ENCODE measurements around the gene PLEKHG4. TPM values are rescaled to one million over a fixed set of nuclear protein-coding genes. Genes with fewer than 3 reads are reported as not detected.
A peak's percentile ranks its signal among the peaks of the same experiment; 100 is the strongest.

PLEKHG4 gene
- polyA plus RNA-seq, 12 donors: 5.0 to 14.6 (median 9.7) TPM; not detected in 1

- no peak for DNase-seq
These were observed 4.7 kb downstream of the PLEKHG4 start for GRCh38 chr16:67283826-67284555.

GRCh38 chr16:67284699-67285646, 5.6 kb downstream of the PLEKHG4 start:
- DNase-seq: no peak

DNA sequence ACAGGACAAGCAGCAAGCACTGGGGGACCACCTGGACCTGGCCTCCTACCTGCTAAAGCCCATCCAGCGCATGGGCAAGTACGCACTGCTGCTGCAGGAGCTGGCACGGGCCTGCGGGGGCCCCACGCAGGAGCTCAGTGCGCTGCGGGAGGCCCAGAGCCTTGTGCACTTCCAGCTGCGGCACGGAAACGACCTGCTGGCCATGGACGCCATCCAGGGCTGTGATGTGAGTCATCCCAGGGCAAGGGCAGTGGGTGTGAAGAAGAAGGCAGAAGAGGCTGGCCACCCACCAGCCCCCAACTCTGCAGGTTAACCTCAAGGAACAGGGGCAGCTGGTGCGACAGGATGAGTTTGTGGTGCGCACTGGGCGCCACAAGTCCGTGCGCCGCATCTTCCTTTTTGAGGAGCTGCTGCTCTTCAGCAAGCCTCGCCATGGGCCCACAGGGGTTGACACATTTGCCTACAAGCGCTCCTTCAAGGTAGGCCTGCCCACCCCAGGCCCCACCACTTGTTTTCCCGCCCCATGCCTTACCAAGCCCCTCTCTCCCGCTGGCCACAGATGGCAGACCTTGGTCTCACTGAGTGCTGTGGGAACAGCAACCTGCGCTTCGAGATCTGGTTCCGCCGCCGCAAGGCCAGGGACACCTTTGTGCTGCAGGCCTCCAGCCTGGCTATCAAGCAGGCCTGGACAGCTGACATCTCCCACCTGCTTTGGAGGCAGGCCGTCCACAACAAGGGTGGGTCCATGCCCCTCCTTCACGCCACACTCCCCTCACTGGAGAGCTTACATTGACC, 7.3 kb downstream of the PLEKHG4 start:
- DNase-seq: no peak

DNA sequence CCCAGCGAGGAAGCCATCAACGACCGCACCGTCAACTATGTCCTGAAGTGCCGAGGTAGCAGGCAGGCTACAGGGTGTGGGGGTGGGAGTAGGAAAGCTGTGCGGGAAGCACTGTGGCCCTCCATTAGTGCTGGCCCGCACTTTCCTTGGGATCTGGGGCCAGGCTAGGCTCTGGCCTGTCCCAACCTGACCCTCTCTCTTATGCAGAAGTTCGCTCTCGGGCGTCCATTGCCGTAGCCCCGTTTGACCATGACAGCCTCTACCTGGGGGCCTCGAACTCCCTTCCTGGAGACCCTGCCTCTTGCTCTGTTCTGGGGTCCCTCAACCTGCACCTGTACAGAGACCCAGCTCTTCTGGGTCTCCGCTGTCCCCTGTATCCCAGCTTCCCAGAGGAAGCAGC, 8.6 kb downstream of the PLEKHG4 start:
- DNase-seq: no peak

GRCh38 chr16:67291461-67291860, 12.1 kb downstream of the PLEKHG4 start:
- DNase-seq: no peak

DNA sequence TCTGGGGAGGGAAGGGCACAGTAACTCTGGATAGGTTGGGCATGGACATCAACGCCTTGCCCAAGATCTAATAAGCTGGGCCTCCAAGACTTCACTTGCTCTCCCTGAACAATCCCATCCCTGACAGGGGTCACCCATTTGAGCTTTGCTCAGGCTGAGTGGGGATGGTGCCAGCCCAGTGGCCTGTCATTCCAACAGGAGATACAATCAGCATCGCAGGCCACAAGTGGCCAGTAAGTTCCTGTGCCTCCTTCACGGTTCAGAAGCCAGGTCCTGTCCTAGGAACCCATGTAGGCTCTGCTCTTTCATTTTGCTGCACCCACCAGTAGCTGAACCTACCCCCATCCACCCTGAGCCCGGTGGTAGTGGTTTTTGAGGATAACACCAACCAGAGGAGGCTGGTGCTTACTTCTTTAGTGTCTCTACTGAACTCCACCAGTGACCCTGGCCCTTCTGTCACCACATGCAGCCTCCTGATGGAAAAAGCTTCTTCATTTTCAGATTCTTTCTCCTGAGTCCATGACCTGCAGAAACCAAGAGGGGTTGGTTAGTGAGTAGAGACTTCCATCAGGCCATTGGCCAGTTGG, 14.9 kb downstream of the PLEKHG4 start:
- no peak for DNase-seq

DNA sequence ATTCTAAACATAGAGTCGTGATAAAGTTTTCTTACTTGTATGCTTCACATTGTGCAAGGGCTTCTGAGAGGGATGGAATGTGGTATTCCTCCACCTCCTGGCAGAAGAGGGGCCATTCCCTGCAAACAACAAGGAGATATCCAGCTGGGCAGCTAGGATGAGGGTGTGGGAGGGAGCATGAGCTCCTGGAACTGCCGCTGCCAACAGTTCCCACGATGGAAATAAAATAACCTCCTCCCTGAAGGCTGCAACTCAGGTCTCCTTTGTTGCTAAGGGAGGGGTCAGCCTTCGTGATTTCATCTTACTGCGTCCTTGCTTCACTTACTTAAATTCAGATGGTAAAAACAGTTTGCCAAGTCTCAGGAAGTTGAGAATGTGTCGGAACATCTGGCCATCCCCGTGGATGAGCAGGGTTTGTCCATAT, 15.6 kb downstream of the PLEKHG4 start:
- DNase-seq: peak; percentile 22

- DNase-seq: no peak
These were observed 17.1 kb downstream of the PLEKHG4 start for GRCh38 chr16:67296420-67296819.

DNA sequence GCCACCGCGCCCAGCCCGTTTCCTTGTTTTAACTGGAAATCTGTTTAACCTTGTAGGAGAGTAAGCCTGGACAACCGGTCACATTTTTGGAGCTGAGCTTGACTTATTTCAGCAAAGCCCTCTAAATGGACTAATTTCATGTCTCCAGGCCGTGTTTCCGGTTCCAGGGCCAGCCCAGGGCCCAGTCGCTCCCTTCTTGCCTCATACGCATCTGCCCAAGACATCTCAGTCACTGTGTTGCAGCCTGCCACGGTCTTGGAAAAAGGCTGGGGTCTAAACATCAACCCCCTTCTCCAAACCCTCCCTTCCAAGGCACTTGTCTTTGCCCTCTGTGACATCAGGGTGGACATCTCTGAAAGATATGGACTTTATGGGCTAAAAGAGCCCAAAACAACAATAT, 18.9 kb downstream of the PLEKHG4 start:
- DNase-seq: no peak

- no peak for DNase-seq
These were observed 19.9 kb downstream of the PLEKHG4 start for GRCh38 chr16:67299269-67299668.

DNA sequence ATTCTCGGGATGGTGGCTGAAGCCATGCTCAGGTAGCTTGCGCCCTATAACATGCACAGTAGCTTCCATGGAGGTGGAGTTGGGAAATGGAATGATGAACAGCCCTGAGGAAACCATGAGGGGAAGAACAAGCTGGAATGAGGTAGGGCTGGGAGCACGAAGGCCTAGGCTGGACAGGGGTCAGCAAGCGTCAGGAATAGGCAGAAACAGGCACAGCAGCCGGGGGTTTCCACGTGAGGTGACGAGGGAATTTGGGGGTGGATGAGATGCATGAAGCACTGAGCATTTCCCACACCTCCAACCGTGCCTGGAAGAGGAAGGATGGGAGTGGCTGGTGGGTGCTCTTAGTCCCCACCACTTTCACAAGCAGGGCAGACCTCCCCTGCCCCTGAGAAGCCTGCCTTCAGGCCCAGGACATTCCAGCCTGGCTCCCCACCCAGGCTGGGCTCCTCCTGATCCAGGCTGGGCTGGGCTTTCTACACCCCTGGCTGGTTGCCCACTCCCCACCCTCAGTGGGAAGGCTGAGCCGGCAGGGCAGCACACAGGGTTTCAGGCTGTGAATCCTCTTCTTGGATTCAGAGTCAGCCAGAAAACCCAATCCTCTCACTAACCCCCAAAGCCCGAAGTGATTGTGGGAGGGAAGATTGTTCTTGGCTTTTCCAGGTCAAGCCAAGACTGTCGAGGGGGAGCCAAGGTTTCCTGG, 21.9 kb downstream of the PLEKHG4 start:
- DNase-seq: peak; percentile 46

- DNase-seq: no peak
These were observed 22.7 kb downstream of the PLEKHG4 start for GRCh38 chr16:67302076-67302475.

- no peak for DNase-seq
These were observed 23.6 kb downstream of the PLEKHG4 start for GRCh38 chr16:67302970-67303369.

DNA sequence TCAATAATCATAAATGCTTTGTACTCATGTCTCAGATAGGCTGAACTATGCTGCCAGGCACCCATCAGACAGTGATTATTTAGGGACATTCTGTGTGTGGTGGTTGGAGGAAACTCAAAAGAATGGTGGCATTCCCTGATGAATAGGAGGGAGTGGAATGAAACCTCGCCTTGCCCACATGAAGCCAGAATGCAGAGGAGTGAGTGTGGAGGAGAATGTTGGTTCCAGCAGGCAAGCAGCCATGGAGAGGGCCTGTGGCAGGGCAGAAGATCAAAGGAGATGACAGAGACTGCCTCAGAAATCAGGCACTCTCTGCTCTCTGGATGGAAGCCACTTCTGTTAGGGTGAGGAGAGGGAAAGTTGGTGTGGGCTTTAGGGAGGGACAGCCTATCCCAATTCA, 24.7 kb downstream of the PLEKHG4 start:
- no peak for DNase-seq

- DNase-seq: no peak
These were observed 26.1 kb downstream of the PLEKHG4 start for GRCh38 chr16:67305216-67306071.

DNA sequence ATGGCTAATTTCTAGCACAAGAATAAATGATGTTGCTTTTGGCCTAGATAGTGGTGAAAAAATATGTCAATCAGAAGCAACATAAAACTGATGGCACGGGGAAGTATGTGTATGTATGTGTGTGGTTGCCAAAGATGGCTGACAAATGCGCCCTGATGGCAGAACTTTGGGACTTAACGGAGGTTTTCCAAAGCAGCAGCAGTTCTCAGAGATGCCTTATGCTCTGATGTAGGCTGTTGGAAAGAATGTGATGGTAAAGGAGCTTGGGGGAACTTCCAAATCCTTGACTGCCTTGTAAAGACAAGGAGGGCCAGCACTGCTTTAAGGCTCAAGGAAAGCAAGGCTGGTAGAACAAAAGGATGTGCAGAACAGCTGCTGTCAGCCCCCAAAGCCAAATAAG, 31.2 kb downstream of the PLEKHG4 start:
- DNase-seq: no peak

DNA sequence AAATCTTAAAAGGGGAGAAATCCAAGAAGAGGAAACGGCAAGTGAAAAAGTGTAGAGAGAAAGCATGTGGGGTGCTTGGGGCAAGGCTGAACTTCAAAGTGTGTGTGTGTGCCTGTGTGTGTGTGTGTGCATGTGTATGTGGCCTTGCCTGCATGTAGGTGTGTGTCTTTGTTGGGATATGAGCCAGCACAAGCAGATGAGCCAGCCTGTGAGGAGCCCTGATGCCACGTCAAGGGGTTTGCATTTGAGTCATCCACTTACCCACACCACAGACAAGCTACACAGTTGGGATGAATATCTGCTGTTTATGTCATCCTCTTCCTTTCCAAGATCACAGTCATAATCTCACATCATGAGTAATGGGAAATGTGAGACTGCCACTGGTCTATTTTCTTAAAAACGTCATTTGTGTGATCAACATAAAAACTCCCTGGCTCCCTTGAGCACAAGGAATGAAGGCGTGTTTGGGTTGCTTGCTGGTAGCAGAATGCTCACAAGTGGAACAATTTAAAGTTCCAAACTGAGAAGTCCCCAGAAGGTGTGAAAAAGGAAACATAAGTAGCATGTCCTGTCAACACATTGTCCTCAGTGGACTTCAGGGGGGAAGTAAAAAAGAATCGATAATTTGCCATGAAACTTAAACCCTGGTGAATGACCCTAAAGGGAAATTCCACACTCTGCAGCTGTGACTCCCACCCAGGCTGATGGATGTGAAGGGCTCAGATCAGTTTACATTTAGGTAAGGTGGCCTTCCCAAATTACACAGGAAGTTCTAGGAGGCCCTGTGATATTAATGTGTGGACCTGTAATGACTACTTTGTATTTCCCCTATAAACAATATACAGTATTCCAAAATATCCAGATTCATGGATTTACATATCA, 32.5 kb downstream of the PLEKHG4 start:
- peak; percentile 21 for DNase-seq

DNA sequence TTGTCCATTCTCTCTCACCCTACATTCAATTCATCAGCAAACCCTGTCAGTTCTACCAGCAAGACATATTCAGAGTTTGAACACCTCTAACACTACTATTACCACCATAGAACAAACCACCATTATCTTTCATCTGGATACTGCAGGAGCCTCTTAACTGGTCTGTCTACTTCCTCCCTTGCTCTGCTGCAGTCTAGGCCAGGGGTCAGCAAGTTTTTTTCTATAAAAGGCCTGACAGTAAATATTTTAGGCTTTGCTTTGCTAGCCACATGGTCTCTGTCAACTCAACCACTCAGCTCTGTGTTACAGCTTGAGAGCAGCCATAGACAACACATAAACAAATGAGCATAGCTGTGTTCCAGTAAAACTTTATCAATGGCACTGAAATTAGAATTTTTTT, 33.4 kb downstream of the PLEKHG4 start:
- no peak for DNase-seq

DNA sequence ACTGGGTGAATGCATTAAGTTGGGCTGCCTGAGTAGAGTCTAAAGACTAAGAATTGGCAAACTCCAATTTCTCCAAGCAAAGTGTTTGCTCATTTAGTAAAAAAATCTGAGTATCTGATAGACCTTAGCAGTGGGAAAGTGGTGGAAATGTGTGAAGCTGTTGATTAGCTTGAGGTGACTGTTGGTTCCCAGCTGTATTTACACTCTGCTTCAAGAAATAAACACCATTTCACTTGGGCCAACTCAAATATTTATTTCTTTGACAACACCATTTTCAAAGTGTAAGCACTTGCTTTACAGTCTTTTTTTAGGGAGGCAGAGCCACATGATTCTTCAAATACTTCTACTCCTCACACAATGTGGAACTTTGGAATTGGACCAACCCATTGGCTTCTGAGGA, 38.5 kb downstream of the PLEKHG4 start:
- no peak for DNase-seq
